Measurements from ENCODE around the gene MSH5. TPM values are rescaled to one million over a fixed set of nuclear protein-coding genes. Genes with fewer than 3 reads are reported as not detected.
A peak's percentile ranks its signal among the peaks of the same experiment; 100 is the strongest.
"Not testable (repeated sequence)": the region's sequence is repeated elsewhere in the genome, so short reads cannot be mapped to it uniquely, and the experiment has no call there.

MSH5 gene
- total RNA-seq, 1 experiment from 2014 or later: 19.8 TPM

DNA sequence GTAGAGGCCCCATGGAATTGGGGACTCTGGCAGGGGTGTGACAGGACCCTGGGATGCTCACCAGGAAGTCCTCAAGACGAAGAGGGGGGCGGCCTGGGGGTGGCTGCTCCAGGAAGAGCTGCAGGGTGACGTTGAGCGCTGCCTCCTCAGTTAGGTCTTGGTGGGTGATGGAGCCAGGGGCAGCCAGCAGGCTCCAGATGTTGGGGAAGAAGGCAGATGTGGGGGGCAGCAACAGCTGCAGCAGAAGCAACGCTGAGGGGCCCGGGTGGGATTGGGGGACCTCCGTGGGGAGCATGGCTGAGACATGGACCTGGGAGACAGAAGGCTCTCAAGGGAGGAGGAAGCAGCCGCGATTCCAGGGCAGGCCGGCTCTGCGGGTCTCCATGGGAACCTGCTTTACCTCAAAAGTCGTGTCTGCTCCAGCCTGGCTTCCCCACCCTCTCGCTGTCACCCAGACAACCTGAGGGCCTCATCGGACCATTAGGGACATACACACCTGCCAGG, 36.7 kb downstream of the MSH5 start:
- DNase-seq (ENCODE audit: extremely low read depth, low read depth): no peak

DNA sequence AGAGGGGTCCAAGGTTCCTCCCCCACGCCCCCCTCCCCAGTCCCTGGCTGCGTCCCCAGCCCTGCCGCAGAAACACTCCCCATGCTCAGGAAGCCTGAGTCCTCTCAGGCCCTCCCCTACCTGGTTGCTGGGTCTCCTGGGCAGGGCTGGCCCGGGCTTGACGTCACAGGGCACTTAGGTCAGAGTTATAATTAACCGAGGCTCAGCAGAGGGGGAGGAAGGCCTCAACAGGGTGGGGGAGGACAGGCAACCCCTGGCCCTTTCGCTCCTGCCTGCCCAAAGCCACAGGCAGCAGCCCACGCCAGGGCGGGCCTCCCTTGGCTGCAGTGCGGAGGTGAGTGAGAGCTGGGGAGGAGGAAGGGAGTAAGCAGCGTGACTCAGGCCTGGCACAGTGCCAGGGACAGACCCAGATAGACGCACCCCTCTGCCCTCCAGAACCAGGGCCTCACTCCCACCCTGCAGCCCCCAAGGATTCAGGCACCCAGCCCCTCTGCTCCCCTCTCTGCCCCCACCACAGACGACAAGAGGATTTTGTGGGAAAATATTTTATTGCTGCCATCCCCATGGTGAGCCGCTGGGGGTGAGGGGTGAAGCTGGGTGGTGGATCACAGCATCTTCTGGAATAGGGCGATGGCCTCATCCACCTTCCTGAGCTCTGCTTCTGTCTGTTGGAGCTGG, 37.3 kb downstream of the MSH5 start, which contains the start of gene VWA7:
VWA7 (minus strand) TSS at position 340 of the 678 bp plus-strand sequence. CDS start 549 bp downstream, outside the sequence.
- DNase-seq (ENCODE audit: extremely low read depth, low read depth): peak; percentile 50

- no peak for DNase-seq (ENCODE audit: extremely low read depth, low read depth)
These were observed 37.9 kb downstream of the MSH5 start for GRCh38 chr6:31777667-31778050.

- DNase-seq (ENCODE audit: extremely low read depth, low read depth): no peak
These were observed 38.4 kb downstream of the MSH5 start for GRCh38 chr6:31778193-31778592.

- no peak for DNase-seq (ENCODE audit: extremely low read depth, low read depth)
These were observed 39.4 kb downstream of the MSH5 start for GRCh38 chr6:31778999-31779885.

DNA sequence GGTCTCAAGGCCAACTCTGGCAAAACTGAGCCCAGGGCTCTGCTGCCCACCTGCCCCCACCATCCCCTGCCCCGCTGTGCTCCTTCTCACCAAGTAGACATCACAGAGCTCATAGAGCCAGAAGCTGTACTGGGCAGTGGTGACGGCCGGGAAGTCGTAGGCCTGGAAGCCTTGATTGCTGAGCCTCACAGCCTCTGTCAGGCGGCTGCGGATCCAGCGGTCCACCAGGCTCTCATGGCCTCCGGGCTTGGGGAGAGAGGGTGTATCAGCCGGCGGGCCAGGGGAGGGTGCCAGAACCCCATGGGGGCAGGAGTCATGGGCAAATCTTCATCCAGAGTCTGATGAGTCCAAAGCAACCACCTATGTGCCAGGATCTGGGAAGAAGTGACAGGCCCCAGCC, 40.1 kb downstream of the MSH5 start:
- no peak for DNase-seq (ENCODE audit: extremely low read depth, low read depth)

DNA sequence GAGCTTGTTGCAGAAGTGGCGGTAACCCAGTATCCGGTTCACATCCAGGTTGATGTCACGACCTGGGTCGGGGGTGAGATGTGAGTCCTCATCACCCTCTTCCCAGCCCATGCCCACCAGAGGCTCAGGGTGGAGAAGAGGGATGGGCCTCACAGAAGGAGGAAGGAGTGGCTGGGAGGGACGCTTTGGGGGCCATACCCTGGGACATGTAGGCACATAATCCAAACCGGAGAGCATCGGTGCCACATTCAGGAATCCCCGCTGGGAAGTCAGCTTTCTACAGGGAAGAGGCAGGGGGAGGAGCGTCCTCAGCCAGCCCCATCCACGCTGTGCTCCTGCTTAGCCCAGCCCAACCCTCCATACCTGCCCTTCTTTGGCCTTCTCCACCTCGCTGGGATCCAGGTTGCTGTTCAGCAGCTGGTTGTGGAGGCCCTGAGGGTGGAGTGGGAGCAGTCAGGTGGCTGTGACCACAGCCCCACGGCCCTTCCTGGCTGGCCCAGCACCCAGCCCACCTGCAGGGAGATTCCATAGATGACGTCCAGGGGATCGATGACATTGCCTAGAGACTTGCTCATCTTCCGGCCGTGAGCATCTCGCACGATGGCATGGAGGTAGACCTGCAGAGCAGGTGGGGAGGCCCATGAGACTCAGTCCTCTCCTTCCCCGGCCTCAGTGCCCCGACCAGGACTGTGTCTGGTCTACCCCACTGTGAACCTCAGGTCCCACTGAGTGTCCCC, 40.9 kb downstream of the MSH5 start:
- DNase-seq (ENCODE audit: extremely low read depth, low read depth): no peak

GRCh38 chr6:31781244-31782125, 41.7 kb downstream of the MSH5 start:
- DNase-seq (ENCODE audit: extremely low read depth, low read depth): no peak

GRCh38 chr6:31782126-31782855, 42.5 kb downstream of the MSH5 start:
- DNase-seq (ENCODE audit: extremely low read depth, low read depth): no peak

DNA sequence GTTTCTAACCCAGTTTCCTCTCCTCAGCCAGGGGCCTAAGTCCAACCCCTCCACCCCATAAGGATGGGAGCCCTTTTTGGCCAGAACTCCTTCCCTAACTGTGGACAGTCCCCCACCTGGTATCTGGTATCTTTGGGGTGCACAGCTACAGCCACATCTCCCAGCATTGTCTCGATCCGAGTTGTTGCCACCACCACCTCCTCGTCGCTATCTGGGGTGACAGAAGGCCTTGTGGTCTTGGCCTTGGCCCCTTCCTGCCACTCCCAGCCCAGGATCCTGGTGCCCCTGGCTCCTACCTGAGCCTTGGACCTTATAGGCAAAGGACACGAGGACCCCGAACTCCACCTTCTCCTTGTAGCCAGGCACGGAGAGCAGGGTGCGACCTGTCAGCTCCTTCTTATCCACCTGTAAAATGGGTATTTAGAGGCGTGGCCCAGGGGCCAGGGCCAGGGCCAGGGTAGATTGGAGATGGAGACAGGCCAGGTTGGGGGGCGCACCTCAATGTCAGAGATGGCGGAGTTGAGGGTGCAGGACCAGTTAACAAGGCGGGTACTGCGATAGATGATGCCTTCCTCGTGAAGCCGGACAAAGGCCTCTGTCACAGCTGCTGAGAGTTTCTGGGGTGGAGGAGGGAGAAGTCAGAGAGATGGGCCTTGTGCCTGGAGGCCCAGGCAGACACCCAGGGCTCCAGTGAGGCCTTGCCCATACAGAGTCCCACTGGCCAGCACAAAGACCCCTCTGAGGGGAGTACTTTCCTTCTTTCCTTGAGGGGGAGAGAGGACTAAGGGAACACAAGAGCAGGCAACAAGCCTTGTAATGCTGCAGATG, 44.5 kb downstream of the MSH5 start:
- no peak for DNase-seq (ENCODE audit: extremely low read depth, low read depth)

GRCh38 chr6:31785475-31785874, 45.7 kb downstream of the MSH5 start:
- no peak for DNase-seq (ENCODE audit: extremely low read depth, low read depth)

DNA sequence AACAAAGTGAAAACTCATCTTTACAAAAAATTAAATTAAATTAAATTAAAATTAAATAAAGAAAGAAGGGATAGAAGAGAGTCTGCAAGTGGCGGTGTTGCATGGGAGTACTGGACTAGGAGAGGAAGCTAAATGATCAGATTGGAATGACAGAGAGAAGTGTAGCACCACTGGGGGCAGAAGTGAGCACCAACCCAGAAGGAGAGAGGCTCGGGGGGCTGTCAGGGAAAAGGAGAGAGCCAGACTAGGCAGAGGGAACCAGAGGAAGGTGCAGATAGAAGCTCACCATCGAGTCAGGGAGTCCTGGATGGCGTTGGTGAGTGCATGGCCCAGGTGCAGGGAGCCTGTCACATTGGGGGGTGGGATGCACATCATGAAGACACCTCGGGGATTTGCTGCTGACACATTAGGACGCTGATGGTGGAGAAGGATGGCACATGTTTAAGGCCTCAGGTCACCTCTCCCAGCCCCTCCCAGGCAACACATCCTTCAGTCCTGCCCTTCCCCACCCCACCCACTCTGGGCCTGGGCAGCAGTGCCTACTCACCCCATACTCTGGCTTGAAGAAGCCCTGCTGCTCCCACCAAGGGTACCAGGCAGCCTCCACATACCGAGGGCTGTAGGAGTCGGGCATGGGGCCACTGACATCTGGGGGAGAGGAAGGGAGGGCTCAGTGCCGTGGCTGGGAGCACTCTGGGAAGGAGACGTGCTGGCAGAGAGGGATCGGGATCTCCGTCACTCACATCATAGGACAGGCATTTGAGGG, 51.7 kb downstream of the MSH5 start:
- peak; percentile 22 for DNase-seq (ENCODE audit: extremely low read depth, low read depth)

GRCh38 chr6:31792090-31792374, 52.2 kb downstream of the MSH5 start:
- DNase-seq (ENCODE audit: extremely low read depth, low read depth): no peak

DNA sequence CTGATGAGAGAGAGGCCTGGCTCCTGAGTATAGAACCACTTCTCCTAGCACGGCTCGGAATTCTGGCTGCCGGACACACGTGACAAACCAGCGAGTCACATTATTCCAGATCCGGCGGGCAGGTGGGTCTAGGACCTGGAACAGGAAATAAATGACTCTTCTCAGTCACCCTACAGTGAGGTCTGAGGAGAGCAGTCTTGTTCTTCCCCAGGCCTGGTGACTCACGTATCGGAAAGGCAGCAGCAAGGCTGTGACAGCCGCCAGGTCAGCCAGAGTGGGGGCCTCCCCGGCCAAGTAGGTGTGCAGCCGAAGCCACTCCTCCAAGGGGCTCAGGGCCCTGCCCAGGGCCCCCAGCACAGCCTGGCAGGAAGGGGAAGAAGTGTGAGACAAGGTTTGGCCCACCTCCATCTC, 53.0 kb downstream of the MSH5 start:
- DNase-seq (ENCODE audit: extremely low read depth, low read depth): no peak

DNA sequence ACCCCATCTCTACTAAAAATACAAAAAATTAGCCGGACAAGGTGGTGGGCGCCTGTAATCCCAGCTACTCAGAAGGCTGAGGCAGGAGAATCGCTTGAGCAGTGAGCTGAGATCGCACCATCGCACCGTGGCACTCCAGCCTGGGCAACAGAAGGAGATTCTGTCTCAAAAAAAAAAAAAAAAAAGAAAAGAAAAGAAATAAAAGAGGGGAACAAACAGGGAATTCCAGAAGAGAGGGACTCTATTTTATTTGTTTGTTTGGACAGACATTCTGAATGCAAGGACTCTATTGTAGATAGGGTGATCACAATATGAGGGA, 54.1 kb downstream of the MSH5 start:
- DNase-seq (ENCODE audit: extremely low read depth, low read depth): not testable (repeated sequence)

DNA sequence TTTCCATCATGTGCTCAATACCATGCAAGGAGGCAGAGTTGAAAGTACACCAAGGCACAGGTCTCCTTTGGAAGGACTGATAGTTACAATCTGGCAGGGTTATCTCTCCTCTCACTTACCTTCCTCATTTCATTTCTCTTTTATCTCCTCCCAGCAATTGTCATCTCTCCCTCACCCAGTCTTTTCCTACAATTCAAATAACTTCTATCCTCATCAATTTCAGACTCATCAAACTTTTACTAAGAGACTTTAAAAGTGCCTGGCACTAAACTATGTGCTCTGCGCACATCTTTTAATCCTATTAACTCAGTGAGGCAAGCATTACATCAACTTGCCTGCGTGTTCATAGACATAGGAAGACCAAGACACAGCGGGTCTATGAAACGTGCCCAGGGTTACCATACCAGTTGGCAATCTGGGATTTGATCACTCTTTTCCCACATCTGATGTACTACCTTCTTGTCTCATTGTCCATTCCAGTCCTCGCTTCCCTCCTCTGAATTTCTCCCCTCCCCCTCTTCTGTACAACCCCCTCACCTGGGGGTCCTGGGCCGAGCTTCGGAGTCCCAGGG, 54.6 kb downstream of the MSH5 start:
- DNase-seq (ENCODE audit: extremely low read depth, low read depth): no peak

DNA sequence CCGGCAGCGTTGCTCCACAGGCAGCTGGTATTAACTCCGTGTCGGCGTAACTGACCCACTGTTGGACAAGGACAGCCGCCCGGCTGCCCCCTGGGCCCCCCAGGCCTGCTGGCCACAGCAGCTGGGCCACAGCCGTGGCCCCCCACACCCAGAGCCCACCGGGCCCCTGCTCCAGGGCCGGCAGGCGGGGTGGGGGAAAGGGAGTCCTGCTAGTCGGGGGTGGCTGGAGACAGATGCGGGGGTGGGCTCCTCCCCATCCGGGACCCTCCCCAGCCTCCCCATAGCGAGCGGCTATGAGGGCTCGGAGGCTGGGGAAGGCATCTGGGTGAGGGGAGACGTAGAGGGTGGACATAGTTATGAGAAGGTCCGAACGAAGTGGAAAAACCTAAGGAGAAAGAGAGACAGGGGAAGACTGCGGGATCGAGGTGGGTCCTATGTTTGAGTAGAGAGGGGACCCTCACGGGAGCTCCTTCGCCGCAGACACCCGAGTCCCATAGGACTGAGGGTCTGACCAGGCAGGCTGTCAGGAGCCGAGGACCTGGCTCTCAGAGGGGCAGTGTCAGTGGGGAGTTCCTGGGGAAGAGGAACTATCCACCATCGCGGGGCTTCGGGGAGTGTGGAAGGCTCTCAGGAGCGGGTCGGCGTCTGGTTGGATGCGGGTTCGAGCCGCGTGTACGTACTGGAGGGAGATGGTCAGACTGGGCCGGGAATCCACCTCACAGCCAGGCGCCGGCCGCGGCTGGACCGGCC, 55.2 kb downstream of the MSH5 start:
- no peak for DNase-seq (ENCODE audit: extremely low read depth, low read depth)
